OCI-M1 (cell line): ENCODE measurements around the gene LCE1F.
A peak's percentile ranks its signal among the peaks of the same experiment; 100 is the strongest.

Source experiments
- DNase-seq: peaks from one replicate; lab custom pipeline; 2025; lab: John Stamatoyannopoulos, UW

The LCE1F gene

GRCh38 chr1:152776361-152776760 lies 1.4 kb downstream of the LCE1F start:
- DNase-seq, result no peak

GRCh38 chr1:152777510-152778137 lies 2.7 kb downstream of the LCE1F start:
- DNase-seq, result peak; percentile 47

GRCh38 chr1:152783095-152783494 lies 8.2 kb downstream of the LCE1F start:
- DNase-seq, result no peak

- DNase-seq, result no peak
Observed at GRCh38 chr1:152786077-152786476, 11.1 kb downstream of the LCE1F start, which contains the start of gene LCE1E. Gene LCE1E, plus strand, starts transcription at chr1:152786257. Its CDS starts 1,043 bp downstream, at chr1:152787300.

GRCh38 chr1:152795686-152796085 lies 20.7 kb downstream of the LCE1F start:
- no peak for DNase-seq

GRCh38 chr1:152796421-152796820 lies 21.5 kb downstream of the LCE1F start, which contains the start of gene LCE1D:
Gene LCE1D, plus strand, starts transcription at chr1:152796721. Its CDS starts 1,074 bp downstream, at chr1:152797795.
- no peak for DNase-seq

- DNase-seq, result no peak
Observed at GRCh38 chr1:152801333-152801732, 26.4 kb downstream of the LCE1F start.

- DNase-seq, result no peak
Observed at GRCh38 chr1:152806576-152806975, 31.6 kb downstream of the LCE1F start, which contains the start of gene LCE1C. Gene LCE1C, minus strand, starts transcription at chr1:152806651. Its CDS starts 1,173 bp downstream, at chr1:152805478.

- no peak for DNase-seq
Observed at GRCh38 chr1:152811050-152811449, 36.1 kb downstream of the LCE1F start.

GRCh38 chr1:152811671-152812070 lies 36.7 kb downstream of the LCE1F start, which contains the start of gene LCE1B:
Gene LCE1B, plus strand, starts transcription at chr1:152811971. Its CDS starts 476 bp downstream, at chr1:152812447.
- DNase-seq, result no peak

GRCh38 chr1:152817309-152817708 lies 42.4 kb downstream of the LCE1F start:
- DNase-seq, result no peak

- DNase-seq, result no peak
Observed at GRCh38 chr1:152823294-152823693, 48.4 kb downstream of the LCE1F start.

GRCh38 chr1:152824964-152825363 lies 50.0 kb downstream of the LCE1F start:
- no peak for DNase-seq
